H1 (cell line): ENCODE data around the gene WRAP53. TPM values are rescaled to one million over a fixed set of nuclear protein-coding genes. Genes with fewer than 3 reads are reported as not detected.

Source experiments
- CTCF ChIA-PET: fragments of 300-600 bp; sonication (Branson Sonifier 250); formaldehyde crosslinking; loops from one replicate; lab custom pipeline; 2021; ENCODE audit not compliant: partially characterized antibody; lab: Charles Lee
- POLR2A ChIA-PET: fragments of 300-600 bp; sonication (Branson Sonifier 250); formaldehyde crosslinking; loops from one replicate; lab custom pipeline; 2021; ENCODE audit warnings: inconsistent platforms; ENCODE audit not compliant: partially characterized antibody; lab: Charles Lee
- DNase-seq, 2 experiments: peaks; one replicate each; pipeline versions ENCODE4 v3.0.0 to v3.0.0-alpha.2; 2010 to 2022; ENCODE audit warnings: low spot score in 2 of 2, low read depth in 1 of 2, mixed read lengths in 1 of 2
- FAIRE-seq: peaks from 2 replicates; lab custom pipeline; 2011; peaks lifted over from hg19 to GRCh38; lab: Jason Lieb, UNC
- H2AFZ ChIP-seq: 2 replicates; pipeline ENCODE4 v1.8.1; 2012; ENCODE audit warnings: low read length, inconsistent platforms
- H2AK5ac ChIP-seq: 2 replicates; pipeline ENCODE4 v1.6.1; 2013; ENCODE audit warnings: low read depth, low read length
- H2BK120ac ChIP-seq: replicated peaks from 2 replicates; pipeline ENCODE3; 2013; ENCODE audit warnings: low read depth, low read length, inconsistent platforms
- H2BK12ac ChIP-seq: 2 replicates; pipeline ENCODE4 v1.6.1; 2013; ENCODE audit warnings: low read depth, low read length
- H2BK15ac ChIP-seq: 2 replicates; pipeline ENCODE4 v1.6.1; 2013; ENCODE audit warnings: low read length
- H2BK20ac ChIP-seq: 2 replicates; pipeline ENCODE4 v1.6.1; 2013; ENCODE audit warnings: low read length
- H2BK5ac ChIP-seq: 2 replicates; pipeline ENCODE4 v1.6.1; 2013; ENCODE audit warnings: low read depth, low read length
- H3K14ac ChIP-seq: 2 replicates; pipeline ENCODE4 v1.6.1; 2013; ENCODE audit warnings: inconsistent platforms; ENCODE audit not compliant: insufficient read length
- H3K18ac ChIP-seq: 2 replicates; pipeline ENCODE4 v1.6.1; 2013; ENCODE audit warnings: low read length; ENCODE audit errors: extremely low read depth
- H3K23ac ChIP-seq: 2 replicates; pipeline ENCODE4 v1.6.1; 2013; ENCODE audit warnings: inconsistent platforms; ENCODE audit not compliant: insufficient read length
- H3K23me2 ChIP-seq: 2 replicates; pipeline ENCODE4 v1.6.1; 2013; ENCODE audit warnings: low read depth, low read length
- H3K27ac ChIP-seq: 2 replicates; pipeline ENCODE4 v1.6.1; 2011; ENCODE audit warnings: low read depth, low read length, inconsistent platforms
- H3K27me3 ChIP-seq, 4 experiments: replicated peaks in 1 of 4; 1 replicate in 1 of 4; 2 replicates in 3 of 4; pipeline versions ENCODE4 v1.6.1 to v1.8.1; 2011 to 2013; ENCODE audit warnings: low read length in 3 of 4, mild to moderate bottlenecking in 3 of 4, inconsistent platforms in 2 of 4, mixed read lengths in 2 of 4, moderate library complexity in 1 of 4; ENCODE audit not compliant: control insufficient read depth in 3 of 4, insufficient read depth in 3 of 4; ENCODE audit errors: extremely low read depth in 1 of 4
- H3K36me3 ChIP-seq, 4 experiments: 2 replicates each; pipeline versions ENCODE4 v1.6.1 to v1.8.1; 2011 to 2013; ENCODE audit warnings: mild to moderate bottlenecking in 4 of 4, low read length in 3 of 4, moderate library complexity in 2 of 4, control low read depth in 1 of 4, inconsistent platforms in 1 of 4; ENCODE audit not compliant: insufficient read depth in 4 of 4, control insufficient read depth in 2 of 4
- H3K4ac ChIP-seq: replicated peaks from 2 replicates; pipeline ENCODE3; 2013; ENCODE audit warnings: low read length, low read depth, mixed read lengths, inconsistent platforms; ENCODE audit not compliant: insufficient read length
- H3K4me1 ChIP-seq, 4 experiments: replicated peaks in 1 of 4; 1 replicate in 1 of 4; 2 replicates in 3 of 4; pipeline versions ENCODE4 v1.6.1 to v1.8.1; 2011 to 2013; ENCODE audit warnings: low read length in 3 of 4, inconsistent platforms in 2 of 4, mixed read lengths in 1 of 4; ENCODE audit not compliant: insufficient read depth in 4 of 4, control insufficient read depth in 3 of 4
- H3K4me2 ChIP-seq, 2 experiments: 2 replicates each; pipeline versions ENCODE4 v1.6.1 to v1.8.1; 2011 to 2013; ENCODE audit warnings: low read depth in 2 of 2, low read length in 2 of 2, control low read depth in 1 of 2, inconsistent platforms in 1 of 2, mild to moderate bottlenecking in 1 of 2; ENCODE audit not compliant: insufficient read depth in 1 of 2
- H3K4me3 ChIP-seq, 4 experiments: fragments of 200-600, 300-600 bp in 1 of 4; sonication (generic), shearing (Covaris generic), sonication (Bioruptor Twin) in 1 of 4; 2 replicates each; pipeline versions ENCODE4 v1.5.1 to v1.8.1; 2011 to 2016; ENCODE audit warnings: low read length in 4 of 4, low read depth in 3 of 4, control low read depth in 2 of 4, inconsistent platforms in 2 of 4, mild to moderate bottlenecking in 2 of 4, mixed read lengths in 1 of 4, moderate library complexity in 1 of 4; ENCODE audit not compliant: insufficient read depth in 2 of 4; ENCODE audit errors: extremely low read depth in 1 of 4
- H3K56ac ChIP-seq: replicated peaks from 2 replicates; pipeline ENCODE3; 2013; ENCODE audit warnings: low read depth, mild to moderate bottlenecking, mixed read lengths, low read length, inconsistent platforms; ENCODE audit not compliant: insufficient read length
- H3K79me1 ChIP-seq: 2 replicates; pipeline ENCODE4 v1.6.1; 2013; ENCODE audit warnings: low read depth, low read length, control low read depth
- H3K79me2 ChIP-seq, 2 experiments: 2 replicates each; pipeline versions ENCODE4 v1.6.1 to v1.8.1; 2012 to 2013; ENCODE audit warnings: low read length in 2 of 2, mild to moderate bottlenecking in 2 of 2, inconsistent platforms in 1 of 2; ENCODE audit not compliant: insufficient read depth in 2 of 2, control insufficient read depth in 1 of 2
- H3K9ac ChIP-seq, 4 experiments: replicated peaks in 1 of 4; 1 replicate in 1 of 4; 2 replicates in 3 of 4; pipeline versions ENCODE4 v1.6.1 to v1.8.1; 2011 to 2013; ENCODE audit warnings: low read depth in 3 of 4, low read length in 3 of 4, control low read depth in 2 of 4, mild to moderate bottlenecking in 2 of 4, moderate library complexity in 2 of 4, inconsistent platforms in 1 of 4; ENCODE audit errors: extremely low read depth in 1 of 4
- H3K9me3 ChIP-seq, 2 experiments: 2 replicates each; pipeline versions ENCODE4 v1.6.1 to v1.8.1; 2012 to 2013; ENCODE audit warnings: mild to moderate bottlenecking in 2 of 2, moderate library complexity in 2 of 2, control low read depth in 1 of 2, inconsistent platforms in 1 of 2, low read depth in 1 of 2, low read length in 1 of 2, mixed read lengths in 1 of 2; ENCODE audit not compliant: insufficient read depth in 2 of 2
- H4K20me1 ChIP-seq, 2 experiments: replicated peaks in 1 of 2; 2 replicates each; pipeline versions ENCODE3 to v1.8.1; 2011 to 2013; ENCODE audit warnings: inconsistent platforms in 2 of 2, low read length in 2 of 2, mild to moderate bottlenecking in 1 of 2; ENCODE audit not compliant: insufficient read depth in 2 of 2, control insufficient read depth in 1 of 2
- H4K5ac ChIP-seq: 2 replicates; pipeline ENCODE4 v1.6.1; 2013; ENCODE audit warnings: low read length, low read depth, mixed read lengths, inconsistent platforms; ENCODE audit not compliant: insufficient read length
- H4K8ac ChIP-seq: 2 replicates; pipeline ENCODE4 v1.8.0; 2013; ENCODE audit warnings: mild to moderate bottlenecking, moderate library complexity, low read length, inconsistent platforms; ENCODE audit not compliant: insufficient read depth; ENCODE audit errors: extremely low read depth
- H4K91ac ChIP-seq: replicated peaks from 2 replicates; pipeline ENCODE3; 2013; ENCODE audit warnings: low read length, mixed read lengths, inconsistent platforms; ENCODE audit not compliant: insufficient read length
- JUN ChIP-seq: IDR thresholded peaks from 2 replicates; pipeline ENCODE4 v1.6.1; 2011; ENCODE audit warnings: low read depth, mild to moderate bottlenecking, improper control_type of control experiment, low read length
- MAFK ChIP-seq: IDR thresholded peaks from 2 replicates; pipeline ENCODE4 v1.6.1; 2012; ENCODE audit warnings: low read depth, mild to moderate bottlenecking, improper control_type of control experiment, low read length
- SAP30 ChIP-seq: fragments of 300-600 bp; sonication (generic); IDR thresholded peaks from 2 replicates; pipeline ENCODE4 v1.7.1; 2012; ENCODE audit warnings: low read length, moderate library complexity, mild to moderate bottlenecking, inconsistent platforms; ENCODE audit not compliant: insufficient read depth, insufficient replicate concordance
- SP4 ChIP-seq: IDR thresholded peaks from 2 replicates; pipeline ENCODE4 v1.6.1; 2012; ENCODE audit warnings: low read length, inconsistent platforms
- TEAD4 ChIP-seq: IDR thresholded peaks from 2 replicates; pipeline ENCODE4 v1.6.1; 2012; ENCODE audit warnings: low read depth, low read length, inconsistent platforms, mixed read lengths
- WGBS, 2 experiments: shearing (Covaris generic) in 1 of 2; methylation state at CpG; one replicate each; pipeline versions ENCODE4 v1.1.6 to v1.1.7; 2013 to 2015; ENCODE audit warnings: low lambda C conversion rate in 2 of 2, mixed read lengths in 2 of 2, inconsistent platforms in 1 of 2, low coverage in 1 of 2, missing lambda C conversion rate in 1 of 2; ENCODE audit not compliant: insufficient replicate concordance in 2 of 2, insufficient coverage in 1 of 2, insufficient read length in 1 of 2; ENCODE audit errors: extremely low coverage in 1 of 2, missing lambda C conversion rate in 1 of 2; 5-methylcytosine and 5-hydroxymethylcytosine counted together
- polyA plus RNA-seq, 7 experiments: library from polyadenylated mRNA; depleted of rRNA in 3 of 7; stranded (reverse) in 5 of 7; unstranded in 2 of 7; fragments of >200 nt in 5 of 7; fragments of 200-250 nt in 2 of 7; gene quantifications; 1 replicate in 5 of 7; 2 replicates in 1 of 7; 4 replicates in 1 of 7; pipeline versions ENCODE4 v1.2.1 to v1.2.3, GENCODE V29; 2011 to 2013; ENCODE audit warnings: missing spikeins in 2 of 7, mixed read lengths in 2 of 7
- total RNA-seq: library from RNA; stranded (reverse); fragmentation: NEBNext Ultra II Directional; extraction: Animal tissue kit (Norgen Biotek cat#: 25700); gene quantifications from 2 replicates; pipeline ENCODE4 v1.2.1, GENCODE V29; 2021

WRAP53 gene
- total and polyA plus RNA-seq, 2 of the 8 experiments (the other 6 are each of a cell fraction or from before 2014, with no cell fraction given): 29.2 to 30.1 TPM

DNA sequence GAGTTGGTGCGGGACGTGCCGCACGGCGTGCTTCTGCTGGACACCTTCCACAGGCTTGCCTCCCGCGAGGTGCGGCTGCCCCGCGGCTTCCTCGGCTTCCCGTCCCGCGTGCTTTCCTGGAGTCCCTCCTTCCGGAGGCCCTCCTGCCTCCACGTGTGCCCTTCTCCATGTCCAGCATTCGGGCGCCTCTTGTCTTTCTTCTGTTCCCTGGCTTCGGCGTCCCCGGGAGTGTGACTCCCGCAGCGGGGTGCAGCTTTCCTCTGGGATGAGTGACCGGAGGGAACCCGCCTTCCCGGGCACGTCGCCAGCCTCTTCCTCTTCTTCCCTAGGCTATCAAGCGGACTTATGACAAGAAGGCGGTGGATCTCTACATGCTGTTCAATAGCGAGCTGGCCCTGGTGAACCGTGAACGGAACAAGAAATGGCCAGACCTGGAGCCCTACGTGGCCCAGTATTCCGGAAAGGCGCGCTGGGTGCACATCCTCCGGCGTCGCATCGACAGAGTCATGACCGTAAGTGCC lies 52.3 kb downstream of the WRAP53 start:
- H3K36me3 ChIP-seq: no peaks in the 10 kb centered on the region
- no peak overlapping the region for H3K23ac ChIP-seq
- H3K27me3 ChIP-seq: peaks cover 0 to 3% (median under 1%) of the 10 kb centered on the region in 4 experiments; a peak in 3 of 7 replicates
- no peak overlapping the region for H2BK20ac ChIP-seq
- no peaks in the 10 kb centered on the region for H3K4me1 ChIP-seq
- H3K14ac ChIP-seq: no peak overlapping the region
- H2AK5ac ChIP-seq: no peak overlapping the region
- H2AFZ ChIP-seq: no peak overlapping the region
- ChIA-PET POLR2A (interaction anchor here (0.5 kb wide), 1 partner anchor 138 kb away, joined by 3 read pairs; no protein-coding TSS in a partner anchor), CTCF (interaction anchor here (1.0 kb wide), 1 partner anchor 302 kb away, joined by 3 read pairs; no protein-coding TSS in a partner anchor)
- WGBS, 2 experiments: 93% methylated on average over 39 of the region's 42 CpGs; no CpG with 5 or more reads in 1 of the 2 experiments
- no peak overlapping the region for H2BK5ac ChIP-seq
- no peak overlapping the region for H3K4ac ChIP-seq
- H3K9me3 ChIP-seq: no peaks in the 10 kb centered on the region
- H3K79me2 ChIP-seq: no peaks in the 10 kb centered on the region
- H4K8ac ChIP-seq: peak overlapping the region; percentile 77
- no peak overlapping the region for H3K18ac ChIP-seq
- H4K20me1 ChIP-seq: no peaks in the 10 kb centered on the region
- H3K9ac ChIP-seq: no peak overlapping the region
- DNase-seq: no peak
- H2BK120ac ChIP-seq: no peak overlapping the region
- H3K4me3 ChIP-seq: no peak overlapping the region
- no peak overlapping the region for H3K27ac ChIP-seq
- no peak overlapping the region for H3K56ac ChIP-seq
- FAIRE-seq: no peak
- H4K91ac ChIP-seq: no peak overlapping the region
- H3K79me1 ChIP-seq: no peaks in the 10 kb centered on the region
- no peak overlapping the region for H2BK15ac ChIP-seq
- H4K5ac ChIP-seq: no peak overlapping the region
- no peak overlapping the region for H2BK12ac ChIP-seq
- no peaks in the 10 kb centered on the region; the same call in 1 of the 2 replicates for H3K23me2 ChIP-seq
- H3K4me2 ChIP-seq: no peak overlapping the region
- TF ChIP-seq SP4 (no peak), MAFK (no peak), TEAD4 (no peak), SAP30 (no peak), JUN (no peak)
